ENCODE results near the gene PTGIS.

- TF ChIP-seq CTCF (IDR thresholded peaks at IDR 0.05) (no peak), POLR2A (IDR thresholded peaks at IDR 0.05) (no peak)
Measured at GRCh38 chr20:49505518-49505917, 62.4 kb downstream of the PTGIS start.

All from esophagus squamous epithelium (tissue), 4 donors.